HL-60 (cell line): ENCODE data around the gene CAPN9.

Experiments
- DNase-seq, 2 experiments: peaks; one replicate each; pipeline ENCODE4 v3.0.0-alpha.2; 2010 to 2020; ENCODE audit warnings: low read depth in 1 of 2, low spot score in 1 of 2
- H3K27ac ChIP-seq: fragments of 250-450 bp; sonication (Bioruptor Pico); replicated peaks from 2 replicates; pipeline ENCODE4 v1.5.1; 2020; ENCODE audit warnings: mild to moderate bottlenecking, moderate library complexity
- H3K27me3 ChIP-seq: fragments of 250-450 bp; sonication (Bioruptor Pico); 2 replicates; pipeline ENCODE4 v1.5.1; 2021; ENCODE audit warnings: mild to moderate bottlenecking, moderate library complexity; ENCODE audit not compliant: insufficient read depth, poor library complexity, severe bottlenecking
- H3K4me3 ChIP-seq: replicated peaks from 2 replicates; pipeline ENCODE4 v1.5.1; 2011; ENCODE audit warnings: mild to moderate bottlenecking, control low read depth, low read length; ENCODE audit not compliant: insufficient read depth
- CTCF ChIP-seq: IDR thresholded peaks from one replicate; pipeline ENCODE4 v1.5.1; 2011; ENCODE audit warnings: low read length, control low read depth, inconsistent platforms; ENCODE audit not compliant: insufficient read depth
- GABPA ChIP-seq: IDR thresholded peaks from 2 replicates; pipeline ENCODE4 v1.6.1; 2012; ENCODE audit warnings: low read depth
- POLR2AphosphoS5 ChIP-seq: IDR thresholded peaks from 2 replicates; pipeline ENCODE4 v1.6.1; 2012; ENCODE audit warnings: low read depth
- REST ChIP-seq: IDR thresholded peaks from 2 replicates; pipeline ENCODE4 v1.6.1; 2012; ENCODE audit warnings: low read depth; ENCODE audit not compliant: insufficient replicate concordance
- SPI1 ChIP-seq: IDR thresholded peaks from 2 replicates; pipeline ENCODE4 v1.6.1; 2012; ENCODE audit warnings: low read depth, mild to moderate bottlenecking, borderline replicate concordance

The CAPN9 gene

GRCh38 chr1:230745071-230745470 lies 2.1 kb upstream of the CAPN9 start:
- Histone ChIP-seq H3K27ac (no peak overlapping the region), H3K4me3 (no peak overlapping the region), H3K27me3 (no peaks in the 10 kb centered on the region)
- TF ChIP-seq GABPA (no peak), CTCF (no peak), REST (no peak), SPI1 (no peak), POLR2AphosphoS5 (no peak)
- no peak for DNase-seq

- no peak overlapping the region for H3K4me3 ChIP-seq
- H3K27ac ChIP-seq = no peak overlapping the region
- no peak for DNase-seq
- TF ChIP-seq GABPA = no peak
- TF ChIP-seq POLR2AphosphoS5 = no peak
- TF ChIP-seq SPI1 = no peak
- H3K27me3 ChIP-seq = no peaks in the 10 kb centered on the region
Observed at GRCh38 chr1:230746617-230747016, 571 bp upstream of the CAPN9 start.

GRCh38 chr1:230747890-230748800 lies 957 bp downstream of the CAPN9 start:
- TF ChIP-seq CTCF = no peak
- TF ChIP-seq SPI1 = no peak
- Histone ChIP-seq H3K27me3 (peaks cover under 1% of the 10 kb centered on the region), H3K27ac (no peak overlapping the region), H3K4me3 (no peak overlapping the region)
- DNase-seq = no peak

- Histone ChIP-seq H3K27ac (no peak overlapping the region), H3K27me3 (peaks cover 3% of the 10 kb centered on the region), H3K4me3 (no peak overlapping the region)
- DNase-seq = no peak
- TF ChIP-seq REST (no peak), POLR2AphosphoS5 (no peak), CTCF (no peak), SPI1 (no peak), GABPA (no peak)
Observed at GRCh38 chr1:230749150-230749549, 2.0 kb downstream of the CAPN9 start.
